HCT116 (cell line): ENCODE data around the gene WDR31. TPM values are rescaled to one million over a fixed set of nuclear protein-coding genes. Genes with fewer than 3 reads are reported as not detected.

Experiments
- ATAC-seq: fragments of 200-7000 bp; cut with Tn5 transposase; 2 replicates; pipeline ENCODE4 v1.9.1; 2020; ENCODE audit warnings: mild to moderate bottlenecking, moderate library complexity
- BruUV-seq: library from RNA; stranded (reverse); fragments of 400-500 nt; replicated peaks from 2 replicates; lab custom pipeline; 2021; lab: Mats Ljungman, UMichigan
- CTCF ChIA-PET: fragments of 300-600 bp; sonication (Branson Sonifier 250); formaldehyde crosslinking; loops from one replicate; lab custom pipeline; 2021; ENCODE audit warnings: antibody characterized with exemption; lab: Charles Lee
- POLR2A ChIA-PET: fragments of 300-600, 350-600 bp; sonication (Branson Sonifier 250); formaldehyde crosslinking; loops from one replicate; lab custom pipeline; 2021; ENCODE audit warnings: antibody characterized with exemption; lab: Charles Lee
- RAD21 ChIA-PET, 2 experiments: fragments of 300-600 bp; sonication (Branson Sonifier 250); formaldehyde crosslinking; loops; one replicate each; lab custom pipeline; 2023; ENCODE audit warnings: low total read pairs in 2 of 2; ENCODE audit not compliant: uncharacterized antibody in 2 of 2, unreplicated experiment in 2 of 2, low non-redundant PET in 1 of 2; lab: Charles Lee
- DNase-seq: peaks from one replicate; pipeline ENCODE4 v3.0.0-alpha.2; 2010; ENCODE audit warnings: low read depth, low spot score
- H2AFZ ChIP-seq: fragments of 200-600 bp; shearing (Covaris generic), sonication (generic); 2 replicates; pipeline ENCODE4 v1.6.1; 2017; ENCODE audit warnings: low read depth, mixed run types, mixed read lengths, antibody characterized with exemption, low read length; ENCODE audit not compliant: poor library complexity, severe bottlenecking
- H3K27ac ChIP-seq: 2 replicates; pipeline ENCODE4 v1.5.1; 2012; ENCODE audit warnings: low read depth, low read length
- H3K27me3 ChIP-seq: fragments of 200-600 bp; sonication (generic); 2 replicates; pipeline ENCODE4 v1.6.1; 2016; ENCODE audit warnings: mixed run types, low read length, mixed read lengths; ENCODE audit not compliant: insufficient read depth
- H3K36me3 ChIP-seq, 2 experiments: fragments of 200-500 bp in 1 of 2; fragments of 200-600 bp in 1 of 2; sonication (Bioruptor generic) in 1 of 2; sonication (generic) in 1 of 2; 2 replicates each; pipeline versions ENCODE4 v1.5.1 to v1.6.1; 2014 to 2016; ENCODE audit warnings: low read length in 2 of 2, inconsistent platforms in 1 of 2, mixed read lengths in 1 of 2, mixed run types in 1 of 2; ENCODE audit not compliant: insufficient read depth in 2 of 2, control insufficient read depth in 1 of 2
- H3K4me1 ChIP-seq, 2 experiments: fragments of 200-600 bp in 1 of 2; sonication (generic) in 1 of 2; 2 replicates each; pipeline versions ENCODE4 v1.5.1 to v1.6.1; 2012 to 2017; ENCODE audit warnings: low read length in 2 of 2, inconsistent platforms in 1 of 2, mild to moderate bottlenecking in 1 of 2, mixed read lengths in 1 of 2, mixed run types in 1 of 2, moderate library complexity in 1 of 2; ENCODE audit not compliant: insufficient read depth in 2 of 2, control insufficient read depth in 1 of 2
- H3K4me2 ChIP-seq: fragments of 200-600 bp; sonication (generic); 2 replicates; pipeline ENCODE4 v1.6.1; 2017; ENCODE audit warnings: mixed run types, low read length, mixed read lengths
- H3K4me3 ChIP-seq, 2 experiments: fragments of 200-600 bp in 1 of 2; sonication (generic) in 1 of 2; replicated peaks in 1 of 2; 2 replicates each; pipeline ENCODE4 v1.5.1; 2011 to 2016; ENCODE audit warnings: low read length in 2 of 2, control low read depth in 1 of 2, low read depth in 1 of 2, mild to moderate bottlenecking in 1 of 2, mixed read lengths in 1 of 2, mixed run types in 1 of 2
- H3K79me2 ChIP-seq: fragments of 200-600 bp; sonication (generic); 2 replicates; pipeline ENCODE4 v1.6.1; 2017; ENCODE audit warnings: mild to moderate bottlenecking, mixed run types, low read length, moderate library complexity, mixed read lengths; ENCODE audit not compliant: insufficient read depth
- H3K9ac ChIP-seq: fragments of 200-600 bp; sonication (generic); 2 replicates; pipeline ENCODE4 v1.6.1; 2016; ENCODE audit warnings: low read length, mixed read lengths
- H3K9me2 ChIP-seq: fragments of 200-600 bp; sonication (generic), shearing (Covaris generic); 2 replicates; pipeline ENCODE4 v1.6.1; 2017; ENCODE audit warnings: mixed run types, mild to moderate bottlenecking, moderate library complexity; ENCODE audit not compliant: insufficient read depth
- H3K9me3 ChIP-seq, 2 experiments: fragments of 200-500 bp in 1 of 2; fragments of 200-600 bp in 1 of 2; sonication (Bioruptor generic) in 1 of 2; sonication (generic) in 1 of 2; 2 replicates each; pipeline ENCODE4 v1.6.1; 2014 to 2017; ENCODE audit warnings: low read length in 2 of 2, mixed read lengths in 2 of 2, inconsistent platforms in 1 of 2, low read depth in 1 of 2, mild to moderate bottlenecking in 1 of 2, mixed run types in 1 of 2, moderate library complexity in 1 of 2; ENCODE audit not compliant: control insufficient read depth in 1 of 2, insufficient read depth in 1 of 2
- H4K20me1 ChIP-seq: fragments of 200-600 bp; sonication (generic), shearing (Covaris generic); 2 replicates; pipeline ENCODE4 v1.6.1; 2017; ENCODE audit warnings: mixed run types, mild to moderate bottlenecking, moderate library complexity; ENCODE audit not compliant: insufficient read depth
- ELF1 ChIP-seq: IDR thresholded peaks from 2 replicates; pipeline ENCODE4 v1.6.1; 2012; ENCODE audit warnings: low read depth, borderline replicate concordance
- EZH2 ChIP-seq: fragments of 200-600 bp; sonication (generic); IDR thresholded peaks from 2 replicates; pipeline ENCODE4 v1.6.1; 2017; ENCODE audit warnings: antibody characterized with exemption, mixed run types
- FOSL1 ChIP-seq: IDR thresholded peaks from 2 replicates; pipeline ENCODE4 v1.6.1; 2012; ENCODE audit warnings: low read depth
- JUND ChIP-seq: IDR thresholded peaks from 2 replicates; pipeline ENCODE4 v1.6.1; 2012
- REST ChIP-seq: IDR thresholded peaks from 2 replicates; pipeline ENCODE4 v1.6.1; 2012; ENCODE audit warnings: low read depth
- SIN3A ChIP-seq: IDR thresholded peaks from 2 replicates; pipeline ENCODE4 v1.6.1; 2012; ENCODE audit warnings: low read depth
- ZNF274 ChIP-seq: fragments of 200-500 bp; sonication (Bioruptor generic); IDR thresholded peaks from 2 replicates; pipeline ENCODE4 v1.6.1; 2014; ENCODE audit warnings: mild to moderate bottlenecking, low read depth, low read length, inconsistent platforms
- intact Hi-C: fragments of 100-400 bp; cut with micrococcal nuclease; formaldehyde crosslinking; loops from 2 replicates; pipeline ENCODE4 v1.10.0; 2022
- total RNA-seq: library from RNA; stranded (reverse); gene quantifications from one replicate; pipeline ENCODE4 v1.2.1, GENCODE V29; 2021; ENCODE audit not compliant: unreplicated experiment
- TF ChIP-seq, protein P1 (sequence below): IDR thresholded peaks from 2 replicates; pipeline ENCODE4 v1.6.1; 2012
- TF ChIP-seq, protein P2 (sequence below), 3 experiments: fragments of 200-600 bp in 1 of 3; sonication (generic) in 1 of 3; IDR thresholded peaks in 2 of 3; conservative IDR thresholded peaks in 1 of 3; 2 replicates each; pipeline ENCODE4 v1.5.1; 2012 to 2017; ENCODE audit warnings: low read depth in 2 of 3, low read length in 2 of 3, antibody characterized with exemption in 1 of 3, borderline replicate concordance in 1 of 3, control low read depth in 1 of 3, mild to moderate bottlenecking in 1 of 3, mixed read lengths in 1 of 3, mixed run types in 1 of 3, moderate library complexity in 1 of 3; ENCODE audit not compliant: insufficient read depth in 1 of 3

Gene WDR31
- total RNA-seq, 1 experiment from 2014 or later: 5.9 TPM

- intact Hi-C loops: no loop called here
These were observed 41.8 kb downstream of the WDR31 start for GRCh38 chr9:113298311-113298710.

More at GRCh38 chr9:113298311-113298710, 41.8 kb downstream of the WDR31 start:
- Histone ChIP-seq H3K36me3 (peaks cover 1 to 8% of the 10 kb centered on the region in 2 experiments; a peak in 1 of 4 replicates), H3K79me2 (no peaks in the 10 kb centered on the region), H2AFZ (no peak overlapping the region), H3K27me3 (0 out of 2 replicates have a peak, but pooled peaks cover 6% of the 10 kb centered on the region), H3K4me1 (no peaks in the 10 kb centered on the region), H3K9me3 (no peaks in the 10 kb centered on the region), H4K20me1 (no peaks in the 10 kb centered on the region), H3K9ac (no peak overlapping the region), H3K4me2 (no peak overlapping the region), H3K9me2 (no peaks in the 10 kb centered on the region), H3K27ac (no peak overlapping the region), H3K4me3 (no peak overlapping the region)
- ChIA-PET RAD21 (no interaction called here), CTCF (no interaction called here), POLR2A (interaction anchor here (1.4 kb wide), 1 partner anchor 112 kb away, joined by 4 read pairs; the partner anchor contains the start of genes C9orf43 and POLE3)
- no TSS peak for BruUV-seq
- TF ChIP-seq SIN3A (no peak), ELF1 (no peak), REST (no peak), EZH2 (no peak), FOSL1 (no peak), JUND (no peak), ZNF274 (no peak)
- TF ChIP-seq, protein P1, sequence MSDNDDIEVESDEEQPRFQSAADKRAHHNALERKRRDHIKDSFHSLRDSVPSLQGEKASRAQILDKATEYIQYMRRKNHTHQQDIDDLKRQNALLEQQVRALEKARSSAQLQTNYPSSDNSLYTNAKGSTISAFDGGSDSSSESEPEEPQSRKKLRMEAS: no peak
- TF ChIP-seq, protein P2, sequence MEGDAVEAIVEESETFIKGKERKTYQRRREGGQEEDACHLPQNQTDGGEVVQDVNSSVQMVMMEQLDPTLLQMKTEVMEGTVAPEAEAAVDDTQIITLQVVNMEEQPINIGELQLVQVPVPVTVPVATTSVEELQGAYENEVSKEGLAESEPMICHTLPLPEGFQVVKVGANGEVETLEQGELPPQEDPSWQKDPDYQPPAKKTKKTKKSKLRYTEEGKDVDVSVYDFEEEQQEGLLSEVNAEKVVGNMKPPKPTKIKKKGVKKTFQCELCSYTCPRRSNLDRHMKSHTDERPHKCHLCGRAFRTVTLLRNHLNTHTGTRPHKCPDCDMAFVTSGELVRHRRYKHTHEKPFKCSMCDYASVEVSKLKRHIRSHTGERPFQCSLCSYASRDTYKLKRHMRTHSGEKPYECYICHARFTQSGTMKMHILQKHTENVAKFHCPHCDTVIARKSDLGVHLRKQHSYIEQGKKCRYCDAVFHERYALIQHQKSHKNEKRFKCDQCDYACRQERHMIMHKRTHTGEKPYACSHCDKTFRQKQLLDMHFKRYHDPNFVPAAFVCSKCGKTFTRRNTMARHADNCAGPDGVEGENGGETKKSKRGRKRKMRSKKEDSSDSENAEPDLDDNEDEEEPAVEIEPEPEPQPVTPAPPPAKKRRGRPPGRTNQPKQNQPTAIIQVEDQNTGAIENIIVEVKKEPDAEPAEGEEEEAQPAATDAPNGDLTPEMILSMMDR (IDR thresholded peaks at IDR 0.05 in 2 of 3, conservative IDR thresholded peaks at IDR 0.05 in 1 of 3; ENCODE audit: borderline replicate concordance in 1 of 3, insufficient read depth in 1 of 3, low read depth in 2 of 3, low read length in 2 of 3): no peak
- ATAC-seq: no peak
- no peak for DNase-seq
